MM.1S (cell line): ENCODE results near the gene ENPP5.

ENCODE experiments used
- DNase-seq: peaks from one replicate; pipeline ENCODE4 v3.0.0-alpha.2; 2015
- H2AFZ ChIP-seq: fragments of 300-600 bp; sonication (generic); 2 replicates; pipeline ENCODE4 v1.6.0; 2016; ENCODE audit warnings: antibody characterized with exemption, low read length
- H3F3A ChIP-seq: fragments of 300-600 bp; sonication (generic); 2 replicates; pipeline ENCODE4 v1.6.1; 2016; ENCODE audit warnings: mild to moderate bottlenecking, antibody characterized with exemption, low read length, moderate library complexity, mixed read lengths; ENCODE audit not compliant: insufficient read depth
- H3K27ac ChIP-seq: fragments of 300-600 bp; sonication (generic); 2 replicates; pipeline ENCODE4 v1.5.1; 2016; ENCODE audit warnings: mild to moderate bottlenecking, low read length
- H3K27me3 ChIP-seq: fragments of 300-600 bp; sonication (generic); replicated peaks from 2 replicates; pipeline ENCODE4 v1.6.0; 2016; ENCODE audit warnings: low read length; ENCODE audit not compliant: insufficient read depth
- H3K36me3 ChIP-seq: fragments of 300-600 bp; sonication (generic); replicated peaks from 2 replicates; pipeline ENCODE4 v1.6.1; 2016; ENCODE audit warnings: mild to moderate bottlenecking, low read length, mixed read lengths; ENCODE audit not compliant: insufficient read depth
- H3K4me1 ChIP-seq: fragments of 300-600 bp; sonication (generic); 2 replicates; pipeline ENCODE4 v1.6.1; 2016; ENCODE audit warnings: low read length, mixed read lengths
- H3K4me2 ChIP-seq: fragments of 300-600 bp; sonication (generic); 2 replicates; pipeline ENCODE4 v1.6.0; 2016; ENCODE audit warnings: low read depth, low read length
- H3K4me3 ChIP-seq: fragments of 300-600 bp; sonication (generic); 2 replicates; pipeline ENCODE4 v1.5.1; 2016; ENCODE audit warnings: low read length, mixed read lengths
- H3K79me2 ChIP-seq: fragments of 300-600 bp; sonication (generic); 2 replicates; pipeline ENCODE4 v1.6.1; 2016; ENCODE audit warnings: mixed run types, low read length, mixed read lengths
- H3K9ac ChIP-seq: fragments of 300-600 bp; sonication (generic); 2 replicates; pipeline ENCODE4 v1.6.1; 2016; ENCODE audit warnings: low read length, mixed read lengths
- H3K9me2 ChIP-seq: fragments of 300-600 bp; sonication (generic); replicated peaks from 2 replicates; pipeline ENCODE4 v1.6.1; 2016; ENCODE audit warnings: mild to moderate bottlenecking, low read length, mixed read lengths; ENCODE audit not compliant: insufficient read depth
- H3K9me3 ChIP-seq: fragments of 300-600 bp; sonication (generic); replicated peaks from 2 replicates; pipeline ENCODE4 v1.6.1; 2016; ENCODE audit warnings: mild to moderate bottlenecking, low read length, mixed read lengths; ENCODE audit not compliant: insufficient read depth
- H4K20me1 ChIP-seq: fragments of 300-600 bp; sonication (generic); 2 replicates; pipeline ENCODE4 v1.6.1; 2016; ENCODE audit warnings: mild to moderate bottlenecking, low read length, moderate library complexity, mixed read lengths; ENCODE audit not compliant: insufficient read depth
- CTCF ChIP-seq: fragments of 300-600 bp; sonication (generic); IDR thresholded peaks from 2 replicates; pipeline ENCODE4 v1.5.1; 2016; ENCODE audit warnings: antibody characterized with exemption, low read length, mixed read lengths
- EZH2 ChIP-seq: fragments of 300-600 bp; sonication (generic); optimal IDR thresholded peaks from 2 replicates; pipeline ENCODE3; 2017; ENCODE audit warnings: low read depth, mild to moderate bottlenecking, antibody characterized with exemption, low read length, mixed read lengths
- EZH2phosphoT487 ChIP-seq: fragments of 300-600 bp; sonication (generic); IDR thresholded peaks from 2 replicates; pipeline ENCODE4 v1.6.1; 2018; ENCODE audit warnings: antibody characterized with exemption, low read length

ENPP5 gene

GRCh38 chr6:46215213-46215612 is 44.4 kb upstream of the ENPP5 start:
- H3F3A ChIP-seq = no peaks in the 10 kb centered on the region
- H3K9me2 ChIP-seq = no peaks in the 10 kb centered on the region
- no peak overlapping the region for H3K9ac ChIP-seq
- no peaks in the 10 kb centered on the region for H3K36me3 ChIP-seq
- no peak overlapping the region for H3K27ac ChIP-seq
- no peak overlapping the region for H2AFZ ChIP-seq
- no peaks in the 10 kb centered on the region for H4K20me1 ChIP-seq
- H3K27me3 ChIP-seq = no peaks in the 10 kb centered on the region
- 0 out of 2 replicates have a peak, but pooled peaks cover 2% of the 10 kb centered on the region for H3K4me1 ChIP-seq
- TF ChIP-seq EZH2phosphoT487 (no peak), EZH2 (no peak), CTCF (no peak)
- no peak for DNase-seq
- H3K4me2 ChIP-seq = no peak overlapping the region
- H3K4me3 ChIP-seq = no peak overlapping the region
- no peaks in the 10 kb centered on the region for H3K79me2 ChIP-seq
- H3K9me3 ChIP-seq = no peaks in the 10 kb centered on the region

GRCh38 chr6:46211917-46212316 is 41.1 kb upstream of the ENPP5 start:
- no peak overlapping the region for H2AFZ ChIP-seq
- no peak overlapping the region for H3K9ac ChIP-seq
- H3K4me2 ChIP-seq = no peak overlapping the region
- no peak overlapping the region for H3K4me3 ChIP-seq
- no peaks in the 10 kb centered on the region for H4K20me1 ChIP-seq
- H3F3A ChIP-seq = no peaks in the 10 kb centered on the region
- TF ChIP-seq EZH2phosphoT487 = no peak
- no peak for TF ChIP-seq EZH2
- no peak for TF ChIP-seq CTCF
- H3K36me3 ChIP-seq = no peaks in the 10 kb centered on the region
- H3K4me1 ChIP-seq = no peaks in the 10 kb centered on the region
- no peaks in the 10 kb centered on the region for H3K79me2 ChIP-seq
- no peaks in the 10 kb centered on the region for H3K27me3 ChIP-seq
- H3K27ac ChIP-seq = no peak overlapping the region
- no peak for DNase-seq
- no peaks in the 10 kb centered on the region for H3K9me3 ChIP-seq
- H3K9me2 ChIP-seq = no peaks in the 10 kb centered on the region

GRCh38 chr6:46210294-46210693 is 39.5 kb upstream of the ENPP5 start:
- Histone ChIP-seq H3K36me3 (no peaks in the 10 kb centered on the region), H3K79me2 (no peaks in the 10 kb centered on the region), H3K4me3 (no peak overlapping the region), H2AFZ (no peak overlapping the region), H3F3A (no peaks in the 10 kb centered on the region), H3K9me3 (no peaks in the 10 kb centered on the region), H3K4me2 (no peak overlapping the region), H4K20me1 (no peaks in the 10 kb centered on the region), H3K9ac (no peak overlapping the region), H3K4me1 (no peaks in the 10 kb centered on the region), H3K9me2 (no peaks in the 10 kb centered on the region), H3K27ac (no peak overlapping the region), H3K27me3 (no peaks in the 10 kb centered on the region)
- TF ChIP-seq EZH2phosphoT487 (no peak), CTCF (no peak), EZH2 (no peak)
- no peak for DNase-seq
